ENCODE data around the gene EVI2B. TPM values are rescaled to one million over a fixed set of nuclear protein-coding genes. Genes with fewer than 3 reads are reported as not detected.

EVI2B gene
- total RNA-seq, 3 donors from 2014 or later = 5.9 to 38.1 (median 10.2) TPM

DNA sequence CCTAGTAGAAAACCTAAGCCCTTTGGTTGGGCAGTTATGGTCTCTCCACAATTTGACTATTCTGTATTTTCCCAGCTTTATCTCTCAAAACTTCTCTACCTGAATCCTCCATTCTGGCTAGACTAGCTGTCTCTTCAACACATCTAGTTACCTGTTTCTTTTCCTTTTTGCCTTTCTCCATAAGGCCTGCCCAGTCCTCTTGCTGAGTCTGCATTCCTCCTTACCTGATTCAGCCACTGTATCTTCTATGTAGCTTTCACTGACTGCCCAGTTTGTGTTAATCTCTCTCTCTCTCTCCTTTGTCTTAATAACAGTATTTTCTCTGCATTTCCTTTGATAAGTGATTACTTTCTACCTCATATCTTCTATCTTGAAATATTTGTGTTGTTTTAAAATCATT lies 9.7 kb upstream of the EVI2B start:
- Histone ChIP-seq H3K4me1 (no peaks in the 10 kb centered on the region), H3K4me3 (no peak overlapping the region), H3K36me3 (no peaks in the 10 kb centered on the region), H3K27ac (no peak overlapping the region), H3K27me3 (no peaks in the 10 kb centered on the region), H3K9me3 (no peaks in the 10 kb centered on the region)
- TF ChIP-seq, protein P1, sequence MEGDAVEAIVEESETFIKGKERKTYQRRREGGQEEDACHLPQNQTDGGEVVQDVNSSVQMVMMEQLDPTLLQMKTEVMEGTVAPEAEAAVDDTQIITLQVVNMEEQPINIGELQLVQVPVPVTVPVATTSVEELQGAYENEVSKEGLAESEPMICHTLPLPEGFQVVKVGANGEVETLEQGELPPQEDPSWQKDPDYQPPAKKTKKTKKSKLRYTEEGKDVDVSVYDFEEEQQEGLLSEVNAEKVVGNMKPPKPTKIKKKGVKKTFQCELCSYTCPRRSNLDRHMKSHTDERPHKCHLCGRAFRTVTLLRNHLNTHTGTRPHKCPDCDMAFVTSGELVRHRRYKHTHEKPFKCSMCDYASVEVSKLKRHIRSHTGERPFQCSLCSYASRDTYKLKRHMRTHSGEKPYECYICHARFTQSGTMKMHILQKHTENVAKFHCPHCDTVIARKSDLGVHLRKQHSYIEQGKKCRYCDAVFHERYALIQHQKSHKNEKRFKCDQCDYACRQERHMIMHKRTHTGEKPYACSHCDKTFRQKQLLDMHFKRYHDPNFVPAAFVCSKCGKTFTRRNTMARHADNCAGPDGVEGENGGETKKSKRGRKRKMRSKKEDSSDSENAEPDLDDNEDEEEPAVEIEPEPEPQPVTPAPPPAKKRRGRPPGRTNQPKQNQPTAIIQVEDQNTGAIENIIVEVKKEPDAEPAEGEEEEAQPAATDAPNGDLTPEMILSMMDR (IDR thresholded peaks at IDR 0.05) = no peak
- TF ChIP-seq POLR2A (IDR thresholded peaks at IDR 0.05) (no peak), POLR2AphosphoS5 (IDR thresholded peaks at IDR 0.05) (no peak)
- intact Hi-C loops (cut with DNase I; ENCODE audit: low total_unique reads) = no loop called here
- DNase-seq (ENCODE audit: low spot score in 2 of 2) = no peak

DNA sequence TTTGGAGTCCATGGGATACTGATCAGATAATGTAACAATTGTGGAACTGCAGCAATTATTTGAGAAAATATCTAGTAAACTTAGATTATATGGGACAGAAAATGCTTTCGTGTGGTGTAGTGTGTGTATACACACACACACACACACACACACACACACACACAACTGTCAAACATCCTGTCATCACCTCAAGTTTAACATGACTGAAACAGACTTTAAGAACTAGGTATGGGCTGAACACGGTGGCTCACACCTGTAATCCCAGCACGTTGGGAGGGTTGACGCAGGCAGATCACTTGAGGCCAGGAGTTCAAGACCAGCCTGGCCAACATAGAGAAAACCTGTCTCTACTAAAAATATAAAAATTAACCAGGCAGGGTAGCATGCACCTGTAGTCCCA lies 8.1 kb upstream of the EVI2B start:
- no peak for DNase-seq (ENCODE audit: low spot score in 2 of 2)
- no peak overlapping the region for H3K27ac ChIP-seq
- TF ChIP-seq POLR2AphosphoS5 (IDR thresholded peaks at IDR 0.05) (no peak), POLR2A (IDR thresholded peaks at IDR 0.05) (no peak)
- TF ChIP-seq, protein P1 (IDR thresholded peaks at IDR 0.05) = no peak
- no peaks in the 10 kb centered on the region for H3K9me3 ChIP-seq
- intact Hi-C loops (cut with DNase I; ENCODE audit: low total_unique reads) = no loop called here
- peaks cover 0 to 4% of the 10 kb centered on the region in 2 donors for H3K4me1 ChIP-seq
- H3K36me3 ChIP-seq = no peaks in the 10 kb centered on the region
- H3K27me3 ChIP-seq = no peaks in the 10 kb centered on the region
- H3K4me3 ChIP-seq = no peak overlapping the region

- intact Hi-C loops (cut with DNase I; ENCODE audit: low total_unique reads) = no loop called here
- DNase-seq (ENCODE audit: low spot score in 2 of 2) = no peak
- no peaks in the 10 kb centered on the region for H3K27me3 ChIP-seq
- no peaks in the 10 kb centered on the region for H3K9me3 ChIP-seq
- H3K4me1 ChIP-seq = peaks cover 0 to 4% of the 10 kb centered on the region in 2 donors
- no peaks in the 10 kb centered on the region for H3K36me3 ChIP-seq
- TF ChIP-seq POLR2AphosphoS5 (IDR thresholded peaks at IDR 0.05) (no peak), POLR2A (IDR thresholded peaks at IDR 0.05) (no peak)
- TF ChIP-seq, protein P1 (IDR thresholded peaks at IDR 0.05) = no peak
- no peak within 1 kb of the TSS for H3K27ac ChIP-seq
- H3K4me3 ChIP-seq = peak within 1 kb of the TSS; percentile 1 to 34 (median 14)
These were observed 7.6 kb upstream of the EVI2B start, which contains the start of gene EVI2A for GRCh38 chr17:31321481-31321880. Gene EVI2A, minus strand, starts transcription at chr17:31321622. Its CDS starts 2,609 bp downstream, at chr17:31319013.

DNA sequence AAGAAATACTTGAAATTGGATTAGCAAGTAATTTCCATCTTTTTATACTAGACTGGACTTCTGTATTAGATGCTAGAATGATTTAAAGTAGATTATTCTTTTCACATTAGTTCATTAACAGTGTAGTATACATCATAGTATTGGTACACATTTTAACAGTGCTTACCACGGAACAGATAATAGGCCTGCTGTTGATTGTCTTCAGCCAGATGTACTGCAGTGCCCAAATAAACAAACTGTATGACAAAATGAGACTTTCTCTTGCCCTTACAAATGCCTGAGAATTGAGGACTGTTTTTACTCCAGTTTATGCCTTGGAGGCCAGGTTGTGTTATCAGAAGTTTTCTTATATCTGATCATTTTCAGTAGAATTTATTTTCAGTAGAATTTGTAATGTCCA lies 6.9 kb upstream of the EVI2B start:
- H3K27ac ChIP-seq = no peak overlapping the region

DNA sequence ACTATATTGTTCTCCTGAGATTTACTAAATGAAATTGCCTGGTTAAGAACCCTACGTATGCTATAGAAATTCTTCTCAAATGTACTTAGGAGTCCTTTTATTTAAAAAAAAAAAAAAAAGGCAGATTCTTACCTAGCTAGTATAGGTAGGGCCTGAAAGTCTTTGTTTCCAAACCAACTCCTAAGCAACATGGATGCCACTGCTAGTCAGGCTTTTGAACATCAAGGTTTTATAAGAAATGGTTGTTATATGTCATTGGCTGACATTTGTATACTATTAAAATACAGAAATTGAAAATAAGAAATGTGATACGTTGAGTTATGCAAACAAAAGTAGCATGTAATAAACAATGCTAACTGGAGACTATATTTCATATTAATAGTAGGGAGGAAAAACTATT lies 6.4 kb upstream of the EVI2B start:
- Histone ChIP-seq H3K36me3 (no peaks in the 10 kb centered on the region), H3K4me3 (peak overlapping the region; percentile 1 to 34 (median 14)), H3K27ac (no peak overlapping the region), H3K4me1 (peaks cover 0 to 4% of the 10 kb centered on the region in 2 donors), H3K27me3 (no peaks in the 10 kb centered on the region), H3K9me3 (no peaks in the 10 kb centered on the region)
- intact Hi-C loops (cut with DNase I; ENCODE audit: low total_unique reads) = no loop called here
- TF ChIP-seq POLR2A (IDR thresholded peaks at IDR 0.05) (no peak), POLR2AphosphoS5 (IDR thresholded peaks at IDR 0.05) (no peak)
- TF ChIP-seq, protein P1 (IDR thresholded peaks at IDR 0.05) = no peak
- no peak for DNase-seq (ENCODE audit: low spot score in 2 of 2)

More for the DNA sequence above, 6.9 kb upstream of the EVI2B start:
- intact Hi-C loops (cut with DNase I; ENCODE audit: low total_unique reads) = no loop called here
- Histone ChIP-seq H3K9me3 (no peaks in the 10 kb centered on the region), H3K4me3 (peak overlapping the region; percentile 1 to 34 (median 14)), H3K36me3 (no peaks in the 10 kb centered on the region), H3K27me3 (no peaks in the 10 kb centered on the region), H3K4me1 (peaks cover 0 to 4% of the 10 kb centered on the region in 2 donors)
- TF ChIP-seq, protein P1 (IDR thresholded peaks at IDR 0.05) = no peak
- TF ChIP-seq POLR2AphosphoS5 (IDR thresholded peaks at IDR 0.05) = no peak
- TF ChIP-seq POLR2A (IDR thresholded peaks at IDR 0.05) = no peak
- no peak for DNase-seq (ENCODE audit: low spot score in 2 of 2)
